Muscle layer of duodenum (tissue), 2 donors: Measurements from ENCODE around the gene CARD11.

Experiments used
- H3K27ac ChIP-seq: one replicate; pipeline ENCODE4 v1.7.0; 2013; ENCODE audit warnings: mild to moderate bottlenecking, low read length
- H3K27me3 ChIP-seq: one replicate; pipeline ENCODE4 v1.7.0; 2013; ENCODE audit warnings: low read depth, mild to moderate bottlenecking, control low read depth, low read length
- H3K36me3 ChIP-seq, 2 donors: one replicate each; pipeline ENCODE4 v1.7.0; 2013; ENCODE audit warnings: low read length in 2 of 2, control low read depth in 1 of 2, mild to moderate bottlenecking in 1 of 2; ENCODE audit not compliant: insufficient read depth in 2 of 2, control insufficient read depth in 1 of 2
- H3K4me1 ChIP-seq, 2 donors: one replicate each; pipeline ENCODE4 v1.7.0; 2013; ENCODE audit warnings: low read length in 2 of 2, mild to moderate bottlenecking in 2 of 2, control low read depth in 1 of 2, moderate library complexity in 1 of 2; ENCODE audit not compliant: insufficient read depth in 2 of 2, control insufficient read depth in 1 of 2
- H3K4me3 ChIP-seq, 2 donors: one replicate each; pipeline ENCODE4 v1.7.0; 2013; ENCODE audit warnings: low read length in 2 of 2, low read depth in 1 of 2, mild to moderate bottlenecking in 1 of 2
- H3K9me3 ChIP-seq, 2 donors: one replicate each; pipeline ENCODE4 v1.7.0; 2013; ENCODE audit warnings: low read length in 2 of 2, control low read depth in 1 of 2, mild to moderate bottlenecking in 1 of 2; ENCODE audit not compliant: control insufficient read depth in 1 of 2
- donor health status: healthy.

Gene CARD11

DNA sequence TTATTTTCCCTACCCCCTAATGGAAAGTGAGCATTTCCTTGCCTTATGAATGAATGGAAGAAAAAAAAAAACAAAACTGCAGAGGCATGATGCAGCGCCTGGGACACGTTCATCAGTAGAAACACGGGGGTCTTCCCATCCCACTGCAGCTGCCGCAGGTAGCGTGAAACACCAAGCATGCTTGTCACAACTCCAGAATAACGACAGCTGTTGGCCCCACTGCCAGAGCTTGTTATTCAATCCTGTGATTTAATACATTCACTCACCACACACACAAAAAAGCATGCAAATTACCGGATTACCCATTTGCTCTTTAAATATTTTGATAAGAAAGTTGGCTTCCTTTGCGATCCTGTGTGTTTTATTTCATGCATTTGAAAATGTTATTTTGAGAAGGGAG is 151.1 kb downstream of the CARD11 start:
- Histone ChIP-seq H3K27me3 (no peaks in the 10 kb centered on the region), H3K9me3 (no peaks in the 10 kb centered on the region), H3K36me3 (no peaks in the 10 kb centered on the region), H3K27ac (no peak overlapping the region), H3K4me1 (no peaks in the 10 kb centered on the region), H3K4me3 (no peak overlapping the region)

GRCh38 chr7:2887816-2888215 is 155.9 kb downstream of the CARD11 start:
- Histone ChIP-seq H3K4me1 (no peaks in the 10 kb centered on the region), H3K27ac (no peak overlapping the region), H3K9me3 (no peaks in the 10 kb centered on the region), H3K36me3 (no peaks in the 10 kb centered on the region), H3K27me3 (no peaks in the 10 kb centered on the region), H3K4me3 (no peak overlapping the region)

DNA sequence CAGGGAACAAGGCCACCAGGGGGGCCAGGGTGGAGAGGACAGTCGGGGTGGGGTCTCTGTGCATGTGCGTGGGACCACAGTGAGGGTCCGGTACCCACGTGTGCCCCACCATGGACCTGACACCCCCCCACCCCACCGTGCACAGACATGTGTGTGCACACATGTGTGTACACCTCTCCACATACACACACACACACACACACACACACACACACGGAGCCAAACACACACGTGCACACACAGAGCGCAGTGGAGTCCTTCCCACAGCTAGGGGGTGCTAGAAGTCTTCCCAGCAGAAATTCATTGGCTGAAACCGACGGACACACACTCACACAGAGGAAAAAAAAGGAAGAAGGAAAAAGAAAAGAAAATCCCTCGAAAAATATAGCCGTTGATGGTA is 156.8 kb downstream of the CARD11 start:
- Histone ChIP-seq H3K27ac (no peak overlapping the region), H3K4me3 (no peak overlapping the region), H3K4me1 (no peaks in the 10 kb centered on the region), H3K36me3 (no peaks in the 10 kb centered on the region), H3K9me3 (no peaks in the 10 kb centered on the region), H3K27me3 (no peaks in the 10 kb centered on the region)

- Histone ChIP-seq H3K27ac (no peak overlapping the region), H3K36me3 (no peaks in the 10 kb centered on the region), H3K4me3 (no peak overlapping the region), H3K4me1 (no peaks in the 10 kb centered on the region), H3K27me3 (no peaks in the 10 kb centered on the region), H3K9me3 (no peaks in the 10 kb centered on the region)
Observed at GRCh38 chr7:2886391-2886790, 157.3 kb downstream of the CARD11 start.

GRCh38 chr7:2884161-2884560 is 159.5 kb downstream of the CARD11 start:
- no peak overlapping the region for H3K4me3 ChIP-seq
- no peaks in the 10 kb centered on the region for H3K36me3 ChIP-seq
- no peaks in the 10 kb centered on the region for H3K27me3 ChIP-seq
- H3K4me1 ChIP-seq = no peaks in the 10 kb centered on the region
- no peaks in the 10 kb centered on the region for H3K9me3 ChIP-seq
- no peak overlapping the region for H3K27ac ChIP-seq

DNA sequence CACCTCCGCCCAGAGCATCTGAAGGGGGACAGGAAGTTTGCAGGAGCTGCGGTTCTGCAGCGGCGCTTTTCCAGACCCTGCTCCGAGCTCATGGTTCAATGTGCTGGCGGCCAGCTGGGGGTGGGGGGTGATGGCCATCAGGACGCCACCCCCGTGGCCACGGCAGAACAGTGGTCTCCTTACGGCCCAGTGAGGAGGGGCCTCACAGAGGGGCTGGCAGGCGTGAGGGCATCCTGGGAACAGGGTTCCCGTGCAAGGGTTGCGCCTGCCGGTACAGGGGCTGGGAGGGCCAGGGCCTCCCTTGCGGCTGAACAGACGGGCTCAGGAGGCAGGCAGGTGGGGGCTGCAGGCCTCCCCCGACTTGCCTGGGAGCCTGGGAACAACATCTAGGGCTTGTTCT is 160.6 kb downstream of the CARD11 start:
- Histone ChIP-seq H3K36me3 (no peaks in the 10 kb centered on the region), H3K9me3 (no peaks in the 10 kb centered on the region), H3K4me1 (no peaks in the 10 kb centered on the region), H3K27ac (no peak overlapping the region), H3K27me3 (no peaks in the 10 kb centered on the region), H3K4me3 (no peak overlapping the region)

- Histone ChIP-seq H3K27ac (no peak overlapping the region), H3K36me3 (no peaks in the 10 kb centered on the region), H3K27me3 (no peaks in the 10 kb centered on the region), H3K4me1 (no peaks in the 10 kb centered on the region), H3K9me3 (no peaks in the 10 kb centered on the region), H3K4me3 (no peak overlapping the region)
Observed at GRCh38 chr7:2882111-2882510, 161.6 kb downstream of the CARD11 start.

DNA sequence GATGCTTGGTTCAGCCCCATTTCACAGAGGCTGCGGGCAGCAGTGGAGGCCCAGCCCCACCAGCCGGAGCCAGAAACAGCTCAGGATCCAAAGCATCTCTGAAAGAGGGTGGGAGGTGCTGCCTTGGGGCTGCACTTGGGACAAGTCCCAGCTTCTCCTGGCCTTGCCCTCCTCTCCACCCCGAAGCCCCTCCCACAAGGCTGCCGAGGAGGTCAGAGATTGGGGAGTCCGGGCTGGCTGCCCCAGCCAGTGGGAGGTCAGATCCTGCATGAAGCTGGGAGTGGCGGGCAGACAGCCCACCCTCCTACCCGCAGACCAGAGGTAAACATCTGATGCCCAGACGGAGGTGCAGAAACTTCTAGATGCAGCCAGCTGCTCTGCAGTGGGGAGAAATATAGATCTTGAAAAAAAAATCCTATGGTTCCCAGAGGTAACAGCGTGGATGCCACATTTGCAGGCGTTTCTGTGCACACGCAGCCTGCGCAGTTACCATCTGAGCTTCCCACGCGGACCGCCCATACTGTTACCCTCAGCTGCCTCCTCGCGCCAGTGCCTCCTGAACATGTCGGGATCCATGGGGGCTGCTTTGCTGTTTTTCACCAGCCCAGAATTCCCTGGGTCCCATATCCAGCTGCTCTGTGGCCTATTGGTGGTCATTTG is 162.7 kb downstream of the CARD11 start:
- no peaks in the 10 kb centered on the region for H3K27me3 ChIP-seq
- no peaks in the 10 kb centered on the region for H3K9me3 ChIP-seq
- H3K36me3 ChIP-seq = no peaks in the 10 kb centered on the region
- no peaks in the 10 kb centered on the region for H3K4me1 ChIP-seq
- H3K27ac ChIP-seq = no peak overlapping the region
- H3K4me3 ChIP-seq = no peak overlapping the region

- no peak overlapping the region for H3K27ac ChIP-seq
- H3K27me3 ChIP-seq = no peaks in the 10 kb centered on the region
- H3K4me3 ChIP-seq = no peak overlapping the region
- no peaks in the 10 kb centered on the region for H3K4me1 ChIP-seq
- no peaks in the 10 kb centered on the region for H3K9me3 ChIP-seq
- H3K36me3 ChIP-seq = no peaks in the 10 kb centered on the region
Observed at GRCh38 chr7:2880051-2880450, 163.6 kb downstream of the CARD11 start.

DNA sequence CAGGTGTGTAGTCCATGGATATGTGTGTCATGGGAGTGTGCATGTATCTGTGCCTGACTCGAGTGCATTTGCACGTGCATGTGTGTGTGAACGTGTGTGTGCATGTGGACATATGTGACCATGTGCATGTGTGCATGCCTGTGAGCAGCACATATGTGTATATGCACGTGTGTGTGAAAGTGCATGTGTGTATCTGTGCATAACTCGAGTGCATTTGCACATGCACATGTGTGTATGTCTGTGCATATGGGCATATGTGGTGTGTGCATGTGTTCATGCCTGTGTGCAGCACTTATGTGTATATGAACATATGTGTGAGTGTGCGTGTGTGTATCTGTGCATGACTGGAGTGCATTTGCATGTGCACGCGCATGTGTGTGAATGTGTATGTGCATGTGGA is 164.3 kb downstream of the CARD11 start:
- no peak overlapping the region for H3K4me3 ChIP-seq
- no peak overlapping the region for H3K27ac ChIP-seq
- no peaks in the 10 kb centered on the region for H3K27me3 ChIP-seq
- no peaks in the 10 kb centered on the region for H3K36me3 ChIP-seq
- no peaks in the 10 kb centered on the region for H3K4me1 ChIP-seq
- no peaks in the 10 kb centered on the region for H3K9me3 ChIP-seq

- Histone ChIP-seq H3K4me3 (no peak overlapping the region), H3K9me3 (no peaks in the 10 kb centered on the region), H3K27ac (no peak overlapping the region), H3K36me3 (no peaks in the 10 kb centered on the region), H3K27me3 (no peaks in the 10 kb centered on the region), H3K4me1 (no peaks in the 10 kb centered on the region)
Observed at GRCh38 chr7:2878306-2878705, 165.4 kb downstream of the CARD11 start.

DNA sequence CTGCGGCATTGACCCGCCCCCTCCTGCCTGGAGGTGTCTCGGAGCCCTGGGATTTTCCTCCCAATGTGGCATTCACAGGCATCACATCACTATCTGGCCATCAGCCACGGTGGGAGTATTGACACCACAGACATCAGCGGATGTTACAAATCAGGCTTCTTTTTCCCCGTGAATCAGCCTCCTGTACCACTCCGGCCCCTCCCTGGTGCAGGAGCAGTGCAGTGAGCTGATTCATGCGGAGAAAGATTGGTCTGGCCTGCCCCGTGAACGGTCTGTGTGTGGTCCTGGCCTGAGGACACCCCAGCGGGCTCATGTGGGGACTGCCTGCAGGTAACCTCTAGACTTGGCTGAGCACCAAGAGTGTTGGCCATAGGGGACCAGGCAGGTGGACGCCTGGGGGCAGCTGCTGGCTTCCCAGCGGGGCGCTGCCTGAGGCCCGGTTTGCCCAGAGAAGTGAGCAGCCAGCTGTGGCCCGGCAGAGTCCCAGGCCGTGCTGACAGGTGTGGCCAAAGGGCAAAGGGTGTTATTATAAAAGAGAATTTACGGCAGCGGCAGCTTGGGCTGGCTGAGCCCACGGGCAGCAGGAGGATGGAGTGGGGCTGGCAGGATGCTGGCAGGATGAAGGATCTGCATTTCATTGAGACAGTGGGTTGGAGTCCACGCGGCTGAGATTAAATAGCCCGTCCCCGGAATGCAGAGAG is 167.5 kb downstream of the CARD11 start:
- no peaks in the 10 kb centered on the region for H3K9me3 ChIP-seq
- H3K27me3 ChIP-seq = no peaks in the 10 kb centered on the region
- H3K4me1 ChIP-seq = no peaks in the 10 kb centered on the region
- H3K36me3 ChIP-seq = no peaks in the 10 kb centered on the region
- H3K27ac ChIP-seq = no peak overlapping the region
- H3K4me3 ChIP-seq = no peak overlapping the region
